ENCODE results near the gene ROBO1. TPM values are rescaled to one million over a fixed set of nuclear protein-coding genes. Genes with fewer than 3 reads are reported as not detected.

ROBO1 gene
- total and polyA plus RNA-seq, 2 donors (not counting 3 experiments of a cell fraction or from before 2014, with no cell fraction given): 5.9 to 14.2 TPM

GRCh38 chr3:78907367-78907766 lies 860.4 kb downstream of the ROBO1 start:
- Histone ChIP-seq H3K9me3 (replicated peaks; ENCODE audit: control insufficient read depth, insufficient read depth, low read length) (no peaks in the 10 kb centered on the region), H3K36me3 (ENCODE audit: control insufficient read depth in 2 of 2, extremely low read depth in 1 of 2, insufficient read depth in 2 of 2, low read length in 2 of 2) (no peaks in the 10 kb centered on the region), H3K9ac (replicated peaks; ENCODE audit: extremely low read depth, insufficient read depth, low read length) (no peak overlapping the region), H3K4me3 (replicated peaks in 1 of 3; ENCODE audit: insufficient read depth in 1 of 3, low read depth in 1 of 3, low read length in 3 of 3) (no peak overlapping the region), H3K4me1 (ENCODE audit: control insufficient read depth, extremely low read depth, insufficient read depth, low read length) (no peaks in the 10 kb centered on the region), H3K9me1 (replicated peaks; ENCODE audit: control insufficient read depth, extremely low read depth, insufficient read depth, low read length) (no peaks in the 10 kb centered on the region), H3K4me2 (ENCODE audit: insufficient read depth, low read length) (no peak overlapping the region), H2AFZ (ENCODE audit: low read depth, low read length) (no peak overlapping the region), H3K79me2 (ENCODE audit: control insufficient read depth, insufficient read depth, low read length) (no peaks in the 10 kb centered on the region), H3K27me3 (ENCODE audit: control insufficient read depth in 2 of 2, insufficient read depth in 2 of 2, low read length in 2 of 2) (no peaks in the 10 kb centered on the region), H4K20me1 (replicated peaks; ENCODE audit: control insufficient read depth, extremely low read depth, insufficient read depth, low read length) (no peaks in the 10 kb centered on the region), H3K27ac (ENCODE audit: insufficient read depth, low read depth, low read length) (no peak overlapping the region)
- POLR2A ChIA-PET: no interaction called here
- FAIRE-seq: no peak
- DNase-seq (ENCODE audit: low read depth, low spot score): no peak
- dilution Hi-C loops (cut with MboI; ENCODE audit: extremely low pct_ligation_motif_present, low sequenced_read_pairs): no loop called here
- TF ChIP-seq FOS (IDR thresholded peaks at IDR 0.05; ENCODE audit: borderline replicate concordance, insufficient read depth, low read length): no peak
- no peak for TF ChIP-seq MYC (IDR thresholded peaks at IDR 0.05; ENCODE audit: low read depth, low read length)
- no peak for TF ChIP-seq EZH2 (IDR thresholded peaks at IDR 0.05; ENCODE audit: borderline replicate concordance, low read depth, low read length, severe bottlenecking)
- TF ChIP-seq POLR2A (IDR thresholded peaks at IDR 0.05; ENCODE audit: low read depth, low read length): no peak
- TF ChIP-seq POLR2AphosphoS5 (IDR thresholded peaks at IDR 0.05; ENCODE audit: insufficient read depth, low read depth, low read length): no peak
- TF ChIP-seq GATA2 (IDR thresholded peaks at IDR 0.05; ENCODE audit: insufficient read depth, insufficient read length, low read depth, low read length): no peak
- TF ChIP-seq CTCF (IDR thresholded peaks at IDR 0.05; ENCODE audit: extremely low read depth in 1 of 2, insufficient read depth in 1 of 2, low read depth in 1 of 2, low read length in 2 of 2): no peak
- no peak for TF ChIP-seq JUN (IDR thresholded peaks at IDR 0.05; ENCODE audit: borderline replicate concordance, insufficient read depth, insufficient read length, low read depth)
- TF ChIP-seq MAX (IDR thresholded peaks at IDR 0.05; ENCODE audit: insufficient read depth, insufficient read length): no peak
- no TSS peak for BruUV-seq (replicated peaks)
- CTCF ChIA-PET: interaction anchor here (1.8 kb wide), 1 partner anchor 17 kb away, joined by 5 read pairs; no protein-coding TSS in a partner anchor
- intact Hi-C loops (cut with micrococcal nuclease): no loop called here

All from endothelial cell of umbilical vein (primary cell).